Activated naive CD4-positive, alpha-beta T cell treated with anti-CD3 and anti-CD28 coated beads, Interleukin-2, amount 50 U/mL, for 24 hours (primary cell): Measurements from ENCODE around the gene ZNF222.

Experiments used
- H3K27ac Mint-ChIP-seq: one replicate; pipeline ENCODE4 v1.8.0; 2021; ENCODE audit warnings: mild to moderate bottlenecking, mixed read lengths
- H3K27me3 Mint-ChIP-seq: one replicate; pipeline ENCODE4 v1.8.0; 2021; ENCODE audit warnings: mixed read lengths
- H3K36me3 Mint-ChIP-seq: one replicate; pipeline ENCODE4 v1.8.0; 2021; ENCODE audit warnings: mixed read lengths
- H3K4me1 Mint-ChIP-seq: one replicate; pipeline ENCODE4 v1.8.0; 2021; ENCODE audit warnings: mixed read lengths
- H3K4me3 Mint-ChIP-seq: one replicate; pipeline ENCODE4 v1.8.0; 2021; ENCODE audit warnings: mild to moderate bottlenecking, mixed read lengths
- H3K9me3 Mint-ChIP-seq: one replicate; pipeline ENCODE4 v1.8.0; 2021; ENCODE audit warnings: mixed read lengths

ZNF222 gene

GRCh38 chr19:44026622-44027021 is 1.4 kb downstream of the ZNF222 start:
- Mint-ChIP-seq H3K27me3 (no peaks in the 10 kb centered on the region), H3K4me3 (peak overlapping the region; percentile 97), H3K9me3 (peaks cover 37% of the 10 kb centered on the region)

GRCh38 chr19:44032001-44032610 is 6.9 kb downstream of the ZNF222 start:
- H3K9me3 Mint-ChIP-seq, result peaks cover 43% of the 10 kb centered on the region
- peaks cover 59% of the 10 kb centered on the region for H3K36me3 Mint-ChIP-seq
- H3K4me1 Mint-ChIP-seq, result peaks cover 10% of the 10 kb centered on the region
- H3K4me3 Mint-ChIP-seq, result no peak overlapping the region
- no peak overlapping the region for H3K27ac Mint-ChIP-seq
- no peaks in the 10 kb centered on the region for H3K27me3 Mint-ChIP-seq

More at GRCh38 chr19:44026622-44027021, 1.4 kb downstream of the ZNF222 start:
- Mint-ChIP-seq H3K36me3 (peaks cover 50% of the 10 kb centered on the region), H3K4me1 (peaks cover 34% of the 10 kb centered on the region), H3K27ac (no peak overlapping the region)

GRCh38 chr19:44042147-44042546 is 17.0 kb downstream of the ZNF222 start:
- no peaks in the 10 kb centered on the region for H3K4me1 Mint-ChIP-seq
- peaks cover 20% of the 10 kb centered on the region for H3K27me3 Mint-ChIP-seq
- no peak overlapping the region for H3K27ac Mint-ChIP-seq
- H3K4me3 Mint-ChIP-seq, result no peak overlapping the region
- peaks cover 13% of the 10 kb centered on the region for H3K36me3 Mint-ChIP-seq
- H3K9me3 Mint-ChIP-seq, result peaks cover 48% of the 10 kb centered on the region

GRCh38 chr19:44050740-44051649 is 25.8 kb downstream of the ZNF222 start:
- peaks cover 27% of the 10 kb centered on the region for H3K9me3 Mint-ChIP-seq
- H3K27me3 Mint-ChIP-seq, result peaks cover 2% of the 10 kb centered on the region
- peak overlapping the region; percentile 85 for H3K27ac Mint-ChIP-seq
- peaks cover 42% of the 10 kb centered on the region for H3K4me1 Mint-ChIP-seq
- H3K4me3 Mint-ChIP-seq, result peak overlapping the region; percentile 90
- H3K36me3 Mint-ChIP-seq, result peaks cover 29% of the 10 kb centered on the region

GRCh38 chr19:44051650-44052402 is 26.6 kb downstream of the ZNF222 start, which contains the start of gene ZNF223:
Gene ZNF223 (plus strand): TSS chr19:44052036. CDS start chr19:44055177, 3,141 bp downstream.
- H3K27me3 Mint-ChIP-seq, result no peaks in the 10 kb centered on the region
- H3K9me3 Mint-ChIP-seq, result peaks cover 27% of the 10 kb centered on the region
- H3K27ac Mint-ChIP-seq, result peak within 1 kb of the TSS; percentile 85

GRCh38 chr19:44055870-44056269 is 30.7 kb downstream of the ZNF222 start:
- H3K4me3 Mint-ChIP-seq, result no peak overlapping the region
- H3K9me3 Mint-ChIP-seq, result peaks cover 15% of the 10 kb centered on the region
- H3K4me1 Mint-ChIP-seq, result peaks cover 38% of the 10 kb centered on the region
- H3K27me3 Mint-ChIP-seq, result no peaks in the 10 kb centered on the region
- peaks cover 57% of the 10 kb centered on the region for H3K36me3 Mint-ChIP-seq
- H3K27ac Mint-ChIP-seq, result no peak overlapping the region

More at GRCh38 chr19:44051650-44052402, 26.6 kb downstream of the ZNF222 start, which contains the start of gene ZNF223:
- H3K4me1 Mint-ChIP-seq, result peaks cover 42% of the 10 kb centered on the region
- H3K36me3 Mint-ChIP-seq, result peaks cover 32% of the 10 kb centered on the region
- peak within 1 kb of the TSS; percentile 90 for H3K4me3 Mint-ChIP-seq

- Mint-ChIP-seq H3K4me3 (no peak overlapping the region), H3K27me3 (no peaks in the 10 kb centered on the region), H3K36me3 (peaks cover 76% of the 10 kb centered on the region), H3K9me3 (peaks cover 16% of the 10 kb centered on the region), H3K27ac (no peak overlapping the region), H3K4me1 (peaks cover 6% of the 10 kb centered on the region)
Observed at GRCh38 chr19:44059229-44059628, 34.0 kb downstream of the ZNF222 start.

GRCh38 chr19:44061038-44061437 is 35.9 kb downstream of the ZNF222 start:
- no peaks in the 10 kb centered on the region for H3K27me3 Mint-ChIP-seq
- peaks cover 12% of the 10 kb centered on the region for H3K9me3 Mint-ChIP-seq
- H3K36me3 Mint-ChIP-seq, result peaks cover 73% of the 10 kb centered on the region
- no peak overlapping the region for H3K27ac Mint-ChIP-seq
- H3K4me1 Mint-ChIP-seq, result no peaks in the 10 kb centered on the region
- no peak overlapping the region for H3K4me3 Mint-ChIP-seq

- Mint-ChIP-seq H3K36me3 (peaks cover 57% of the 10 kb centered on the region), H3K4me1 (peaks cover 5% of the 10 kb centered on the region), H3K9me3 (peaks cover 45% of the 10 kb centered on the region), H3K27me3 (no peaks in the 10 kb centered on the region), H3K27ac (no peak overlapping the region), H3K4me3 (no peak overlapping the region)
Observed at GRCh38 chr19:44066305-44066704, 41.1 kb downstream of the ZNF222 start.

GRCh38 chr19:44069415-44069814 is 44.2 kb downstream of the ZNF222 start:
- Mint-ChIP-seq H3K9me3 (peaks cover 42% of the 10 kb centered on the region), H3K36me3 (peaks cover 37% of the 10 kb centered on the region), H3K4me3 (no peak overlapping the region), H3K4me1 (peaks cover 23% of the 10 kb centered on the region), H3K27me3 (no peaks in the 10 kb centered on the region), H3K27ac (no peak overlapping the region)

- Mint-ChIP-seq H3K27me3 (no peaks in the 10 kb centered on the region), H3K4me1 (peaks cover 33% of the 10 kb centered on the region)
Observed at GRCh38 chr19:44071824-44072542, 46.8 kb downstream of the ZNF222 start, which contains the start of gene ZNF284. Gene ZNF284 (plus strand): TSS chr19:44072159. CDS start chr19:44076390, 4,231 bp downstream.

GRCh38 chr19:44072543-44073401 is 47.6 kb downstream of the ZNF222 start:
- Mint-ChIP-seq H3K4me1 (peaks cover 33% of the 10 kb centered on the region), H3K4me3 (peak overlapping the region; percentile 94), H3K9me3 (peaks cover 31% of the 10 kb centered on the region), H3K27me3 (no peaks in the 10 kb centered on the region), H3K27ac (peak overlapping the region; percentile 3), H3K36me3 (peaks cover 29% of the 10 kb centered on the region)

More at GRCh38 chr19:44071824-44072542, 46.8 kb downstream of the ZNF222 start, which contains the start of gene ZNF284:
- peaks cover 31% of the 10 kb centered on the region for H3K9me3 Mint-ChIP-seq
- peak within 1 kb of the TSS; percentile 94 for H3K4me3 Mint-ChIP-seq
- H3K36me3 Mint-ChIP-seq, result peaks cover 28% of the 10 kb centered on the region
- peak within 1 kb of the TSS; percentile 87 for H3K27ac Mint-ChIP-seq

GRCh38 chr19:44076325-44076724 is 51.1 kb downstream of the ZNF222 start:
- Mint-ChIP-seq H3K27ac (no peak overlapping the region), H3K4me3 (no peak overlapping the region), H3K27me3 (no peaks in the 10 kb centered on the region), H3K4me1 (peaks cover 28% of the 10 kb centered on the region), H3K9me3 (peaks cover 5% of the 10 kb centered on the region), H3K36me3 (peaks cover 31% of the 10 kb centered on the region)
